H1 (cell line): Measurements from ENCODE around the gene CELF1. TPM values are rescaled to one million over a fixed set of nuclear protein-coding genes. Genes with fewer than 3 reads are reported as not detected.

ENCODE experiments used
- CTCF ChIA-PET: fragments of 300-600 bp; sonication (Branson Sonifier 250); formaldehyde crosslinking; loops from one replicate; lab custom pipeline; 2021; ENCODE audit not compliant: partially characterized antibody; lab: Charles Lee
- POLR2A ChIA-PET: fragments of 300-600 bp; sonication (Branson Sonifier 250); formaldehyde crosslinking; loops from one replicate; lab custom pipeline; 2021; ENCODE audit warnings: inconsistent platforms; ENCODE audit not compliant: partially characterized antibody; lab: Charles Lee
- DNase-seq, 2 experiments: peaks; one replicate each; pipeline versions ENCODE4 v3.0.0 to v3.0.0-alpha.2; 2010 to 2022; ENCODE audit warnings: low spot score in 2 of 2, low read depth in 1 of 2, mixed read lengths in 1 of 2
- FAIRE-seq: peaks from 2 replicates; lab custom pipeline; 2011; peaks lifted over from hg19 to GRCh38; lab: Jason Lieb, UNC
- H2AFZ ChIP-seq: 2 replicates; pipeline ENCODE4 v1.8.1; 2012; ENCODE audit warnings: low read length, inconsistent platforms
- H2AK5ac ChIP-seq: 2 replicates; pipeline ENCODE4 v1.6.1; 2013; ENCODE audit warnings: low read depth, low read length
- H2BK120ac ChIP-seq: replicated peaks from 2 replicates; pipeline ENCODE3; 2013; ENCODE audit warnings: low read depth, low read length, inconsistent platforms
- H2BK12ac ChIP-seq: 2 replicates; pipeline ENCODE4 v1.6.1; 2013; ENCODE audit warnings: low read depth, low read length
- H2BK15ac ChIP-seq: 2 replicates; pipeline ENCODE4 v1.6.1; 2013; ENCODE audit warnings: low read length
- H2BK20ac ChIP-seq: 2 replicates; pipeline ENCODE4 v1.6.1; 2013; ENCODE audit warnings: low read length
- H2BK5ac ChIP-seq: 2 replicates; pipeline ENCODE4 v1.6.1; 2013; ENCODE audit warnings: low read depth, low read length
- H3K14ac ChIP-seq: 2 replicates; pipeline ENCODE4 v1.6.1; 2013; ENCODE audit warnings: inconsistent platforms; ENCODE audit not compliant: insufficient read length
- H3K18ac ChIP-seq: 2 replicates; pipeline ENCODE4 v1.6.1; 2013; ENCODE audit warnings: low read length; ENCODE audit errors: extremely low read depth
- H3K23ac ChIP-seq: 2 replicates; pipeline ENCODE4 v1.6.1; 2013; ENCODE audit warnings: inconsistent platforms; ENCODE audit not compliant: insufficient read length
- H3K23me2 ChIP-seq: 2 replicates; pipeline ENCODE4 v1.6.1; 2013; ENCODE audit warnings: low read depth, low read length
- H3K27ac ChIP-seq: 2 replicates; pipeline ENCODE4 v1.6.1; 2011; ENCODE audit warnings: low read depth, low read length, inconsistent platforms
- H3K27me3 ChIP-seq, 4 experiments: replicated peaks in 1 of 4; 1 replicate in 1 of 4; 2 replicates in 3 of 4; pipeline versions ENCODE4 v1.6.1 to v1.8.1; 2011 to 2013; ENCODE audit warnings: low read length in 3 of 4, mild to moderate bottlenecking in 3 of 4, inconsistent platforms in 2 of 4, mixed read lengths in 2 of 4, moderate library complexity in 1 of 4; ENCODE audit not compliant: control insufficient read depth in 3 of 4, insufficient read depth in 3 of 4; ENCODE audit errors: extremely low read depth in 1 of 4
- H3K36me3 ChIP-seq, 4 experiments: 2 replicates each; pipeline versions ENCODE4 v1.6.1 to v1.8.1; 2011 to 2013; ENCODE audit warnings: mild to moderate bottlenecking in 4 of 4, low read length in 3 of 4, moderate library complexity in 2 of 4, control low read depth in 1 of 4, inconsistent platforms in 1 of 4; ENCODE audit not compliant: insufficient read depth in 4 of 4, control insufficient read depth in 2 of 4
- H3K4ac ChIP-seq: replicated peaks from 2 replicates; pipeline ENCODE3; 2013; ENCODE audit warnings: low read length, low read depth, mixed read lengths, inconsistent platforms; ENCODE audit not compliant: insufficient read length
- H3K4me1 ChIP-seq, 4 experiments: replicated peaks in 1 of 4; 1 replicate in 1 of 4; 2 replicates in 3 of 4; pipeline versions ENCODE4 v1.6.1 to v1.8.1; 2011 to 2013; ENCODE audit warnings: low read length in 3 of 4, inconsistent platforms in 2 of 4, mixed read lengths in 1 of 4; ENCODE audit not compliant: insufficient read depth in 4 of 4, control insufficient read depth in 3 of 4
- H3K4me2 ChIP-seq, 2 experiments: 2 replicates each; pipeline versions ENCODE4 v1.6.1 to v1.8.1; 2011 to 2013; ENCODE audit warnings: low read depth in 2 of 2, low read length in 2 of 2, control low read depth in 1 of 2, inconsistent platforms in 1 of 2, mild to moderate bottlenecking in 1 of 2; ENCODE audit not compliant: insufficient read depth in 1 of 2
- H3K4me3 ChIP-seq, 4 experiments: fragments of 200-600, 300-600 bp in 1 of 4; sonication (generic), shearing (Covaris generic), sonication (Bioruptor Twin) in 1 of 4; 2 replicates each; pipeline versions ENCODE4 v1.5.1 to v1.8.1; 2011 to 2016; ENCODE audit warnings: low read length in 4 of 4, low read depth in 3 of 4, control low read depth in 2 of 4, inconsistent platforms in 2 of 4, mild to moderate bottlenecking in 2 of 4, mixed read lengths in 1 of 4, moderate library complexity in 1 of 4; ENCODE audit not compliant: insufficient read depth in 2 of 4; ENCODE audit errors: extremely low read depth in 1 of 4
- H3K56ac ChIP-seq: replicated peaks from 2 replicates; pipeline ENCODE3; 2013; ENCODE audit warnings: low read depth, mild to moderate bottlenecking, mixed read lengths, low read length, inconsistent platforms; ENCODE audit not compliant: insufficient read length
- H3K79me1 ChIP-seq: 2 replicates; pipeline ENCODE4 v1.6.1; 2013; ENCODE audit warnings: low read depth, low read length, control low read depth
- H3K79me2 ChIP-seq, 2 experiments: 2 replicates each; pipeline versions ENCODE4 v1.6.1 to v1.8.1; 2012 to 2013; ENCODE audit warnings: low read length in 2 of 2, mild to moderate bottlenecking in 2 of 2, inconsistent platforms in 1 of 2; ENCODE audit not compliant: insufficient read depth in 2 of 2, control insufficient read depth in 1 of 2
- H3K9ac ChIP-seq, 4 experiments: replicated peaks in 1 of 4; 1 replicate in 1 of 4; 2 replicates in 3 of 4; pipeline versions ENCODE4 v1.6.1 to v1.8.1; 2011 to 2013; ENCODE audit warnings: low read depth in 3 of 4, low read length in 3 of 4, control low read depth in 2 of 4, mild to moderate bottlenecking in 2 of 4, moderate library complexity in 2 of 4, inconsistent platforms in 1 of 4; ENCODE audit errors: extremely low read depth in 1 of 4
- H3K9me3 ChIP-seq, 2 experiments: 2 replicates each; pipeline versions ENCODE4 v1.6.1 to v1.8.1; 2012 to 2013; ENCODE audit warnings: mild to moderate bottlenecking in 2 of 2, moderate library complexity in 2 of 2, control low read depth in 1 of 2, inconsistent platforms in 1 of 2, low read depth in 1 of 2, low read length in 1 of 2, mixed read lengths in 1 of 2; ENCODE audit not compliant: insufficient read depth in 2 of 2
- H4K20me1 ChIP-seq, 2 experiments: replicated peaks in 1 of 2; 2 replicates each; pipeline versions ENCODE3 to v1.8.1; 2011 to 2013; ENCODE audit warnings: inconsistent platforms in 2 of 2, low read length in 2 of 2, mild to moderate bottlenecking in 1 of 2; ENCODE audit not compliant: insufficient read depth in 2 of 2, control insufficient read depth in 1 of 2
- H4K5ac ChIP-seq: 2 replicates; pipeline ENCODE4 v1.6.1; 2013; ENCODE audit warnings: low read length, low read depth, mixed read lengths, inconsistent platforms; ENCODE audit not compliant: insufficient read length
- H4K8ac ChIP-seq: 2 replicates; pipeline ENCODE4 v1.8.0; 2013; ENCODE audit warnings: mild to moderate bottlenecking, moderate library complexity, low read length, inconsistent platforms; ENCODE audit not compliant: insufficient read depth; ENCODE audit errors: extremely low read depth
- H4K91ac ChIP-seq: replicated peaks from 2 replicates; pipeline ENCODE3; 2013; ENCODE audit warnings: low read length, mixed read lengths, inconsistent platforms; ENCODE audit not compliant: insufficient read length
- ASH2L ChIP-seq: fragments of 200-600, 300-600 bp; sonication (generic); IDR thresholded peaks from one replicate; pipeline ENCODE4 v1.7.1; 2017; ENCODE audit warnings: low read length
- ATF2 ChIP-seq: IDR thresholded peaks from 2 replicates; pipeline ENCODE4 v1.6.1; 2012; ENCODE audit warnings: low read length, inconsistent platforms
- BRCA1 ChIP-seq: IDR thresholded peaks from 2 replicates; pipeline ENCODE4 v1.6.1; 2012; ENCODE audit warnings: low read depth, low read length, improper control_type of control experiment
- CBX5 ChIP-seq: fragments of 300-800, 300-1000 bp; sonication (generic); IDR thresholded peaks from 2 replicates; pipeline ENCODE4 v1.7.1; 2016; ENCODE audit warnings: antibody characterized with exemption, low read length, low read depth
- EZH2 ChIP-seq: fragments of 200-600 bp; sonication (generic); IDR thresholded peaks from 2 replicates; pipeline ENCODE4 v1.7.1; 2012; ENCODE audit warnings: low read depth, mild to moderate bottlenecking, moderate library complexity, low read length, inconsistent platforms; ENCODE audit not compliant: severe bottlenecking
- HDAC6 ChIP-seq: IDR thresholded peaks from one replicate; pipeline ENCODE4 v1.7.1; 2012; ENCODE audit warnings: low read depth, mild to moderate bottlenecking, inconsistent platforms, low read length, moderate library complexity
- KDM1A ChIP-seq: fragments of 200-600, 300-600 bp; sonication (generic); IDR thresholded peaks from 2 replicates; pipeline ENCODE4 v1.7.1; 2016; ENCODE audit warnings: mild to moderate bottlenecking, low read length, borderline replicate concordance
- KDM4A ChIP-seq: IDR thresholded peaks from one replicate; pipeline ENCODE4 v1.7.1; 2012; ENCODE audit warnings: low read depth, mild to moderate bottlenecking, moderate library complexity, low read length, inconsistent platforms; ENCODE audit not compliant: severe bottlenecking
- PHF8 ChIP-seq: fragments of 200-600 bp; sonication (generic); conservative IDR thresholded peaks from 2 replicates; pipeline ENCODE4 v1.7.1; 2012; ENCODE audit warnings: low read depth, mild to moderate bottlenecking, inconsistent platforms, low read length, moderate library complexity
- TCF12 ChIP-seq: IDR thresholded peaks from 2 replicates; pipeline ENCODE4 v1.6.1; 2011; ENCODE audit warnings: low read depth, mild to moderate bottlenecking, low read length
- USF2 ChIP-seq: IDR thresholded peaks from 2 replicates; pipeline ENCODE4 v1.6.1; 2011; ENCODE audit warnings: low read length, improper control_type of control experiment
- WGBS, 2 experiments: shearing (Covaris generic) in 1 of 2; methylation state at CpG; one replicate each; pipeline versions ENCODE4 v1.1.6 to v1.1.7; 2013 to 2015; ENCODE audit warnings: low lambda C conversion rate in 2 of 2, mixed read lengths in 2 of 2, inconsistent platforms in 1 of 2, low coverage in 1 of 2, missing lambda C conversion rate in 1 of 2; ENCODE audit not compliant: insufficient replicate concordance in 2 of 2, insufficient coverage in 1 of 2, insufficient read length in 1 of 2; ENCODE audit errors: extremely low coverage in 1 of 2, missing lambda C conversion rate in 1 of 2; 5-methylcytosine and 5-hydroxymethylcytosine counted together
- polyA plus RNA-seq, 7 experiments: library from polyadenylated mRNA; depleted of rRNA in 3 of 7; stranded (reverse) in 5 of 7; unstranded in 2 of 7; fragments of >200 nt in 5 of 7; fragments of 200-250 nt in 2 of 7; gene quantifications; 1 replicate in 5 of 7; 2 replicates in 1 of 7; 4 replicates in 1 of 7; pipeline versions ENCODE4 v1.2.1 to v1.2.3, GENCODE V29; 2011 to 2013; ENCODE audit warnings: missing spikeins in 2 of 7, mixed read lengths in 2 of 7
- total RNA-seq: library from RNA; stranded (reverse); fragmentation: NEBNext Ultra II Directional; extraction: Animal tissue kit (Norgen Biotek cat#: 25700); gene quantifications from 2 replicates; pipeline ENCODE4 v1.2.1, GENCODE V29; 2021

The CELF1 gene
- total and polyA plus RNA-seq, 2 of the 8 experiments (the other 6 are each of a cell fraction or from before 2014, with no cell fraction given), result 131 to 197 TPM

- no peak overlapping the region for H2BK15ac ChIP-seq
- H3K79me2 ChIP-seq, result no peaks in the 10 kb centered on the region
- no peak overlapping the region for H4K8ac ChIP-seq
- H3K9me3 ChIP-seq, result no peaks in the 10 kb centered on the region
- no peak overlapping the region for H3K14ac ChIP-seq
- no peak overlapping the region for H3K9ac ChIP-seq
- POLR2A ChIA-PET, result interaction anchor here (0.6 to 0.9 kb wide), 2 partner anchors 9 to 58 kb away, joined by 3 to 4 read pairs; no protein-coding TSS in a partner anchor
- no peak overlapping the region for H3K27ac ChIP-seq
- no peak overlapping the region for H2BK20ac ChIP-seq
- H3K79me1 ChIP-seq, result no peaks in the 10 kb centered on the region
- no peaks in the 10 kb centered on the region for H3K23me2 ChIP-seq
- no peaks in the 10 kb centered on the region for H4K20me1 ChIP-seq
- no peak overlapping the region for H3K23ac ChIP-seq
- H3K4ac ChIP-seq, result no peak overlapping the region
- H3K18ac ChIP-seq, result no peak overlapping the region
- H3K56ac ChIP-seq, result no peak overlapping the region
- H2BK12ac ChIP-seq, result no peak overlapping the region
- no peaks in the 10 kb centered on the region for H3K27me3 ChIP-seq
- FAIRE-seq (no peak), DNase-seq (no peak)
- no peak overlapping the region for H2BK120ac ChIP-seq
- H4K5ac ChIP-seq, result no peak overlapping the region
- no peaks in the 10 kb centered on the region for H3K36me3 ChIP-seq
- H3K4me1 ChIP-seq, result no peaks in the 10 kb centered on the region; a peak in 2 of 7 replicates
- H3K4me2 ChIP-seq, result no peak overlapping the region
- no peak overlapping the region for H2AK5ac ChIP-seq
- no peak overlapping the region for H4K91ac ChIP-seq
- H2BK5ac ChIP-seq, result no peak overlapping the region
- H3K4me3 ChIP-seq, result no peak overlapping the region
- 92% methylated on average over 4 of the region's 4 CpGs; no CpG with 5 or more reads in 1 of the 2 experiments for WGBS, 2 experiments
- CTCF ChIA-PET, result interaction anchor here (0.7 to 1.2 kb wide), 2 partner anchors 9 to 989 kb away, joined by 3 read pairs; no protein-coding TSS in a partner anchor
- H2AFZ ChIP-seq, result no peak overlapping the region
- TF ChIP-seq KDM1A (no peak), BRCA1 (no peak), EZH2 (no peak), KDM4A (no peak), CBX5 (no peak), ASH2L (no peak), TCF12 (no peak), HDAC6 (no peak), PHF8 (no peak), USF2 (no peak), ATF2 (no peak)
Observed at GRCh38 chr11:47445840-47446239, 107.1 kb downstream of the CELF1 start.
